ENCODE measurements around the gene UBA1.

- TF ChIP-seq CTCF (IDR thresholded peaks at IDR 0.05): no peak
- TF ChIP-seq POLR2A (IDR thresholded peaks at IDR 0.05): no peak
Measured at GRCh38 chrX:47244676-47245075, 51.0 kb downstream of the UBA1 start.

All from prostate gland (tissue), 2 donors.